ENCODE measurements around the gene C1orf116.

C1orf116 gene

GRCh38 chr1:207040181-207040533 is 7.6 kb upstream of the C1orf116 start:
- Histone ChIP-seq H3K4me1 (ENCODE audit: control insufficient read depth in 1 of 2, insufficient read depth in 2 of 2, low read length in 2 of 2) (no peaks in the 10 kb centered on the region), H3K79me1 (ENCODE audit: low read length) (no peaks in the 10 kb centered on the region), H2BK5ac (ENCODE audit: low read depth, low read length, poor library complexity) (no peak overlapping the region), H2BK12ac (ENCODE audit: low read length) (no peak overlapping the region), H2BK120ac (ENCODE audit: insufficient read depth, low read length, poor library complexity) (no peak overlapping the region), H3K9me3 (ENCODE audit: insufficient read depth, low read depth, low read length) (no peaks in the 10 kb centered on the region), H2AFZ (ENCODE audit: insufficient read depth, low read length, poor library complexity) (no peak overlapping the region), H2AK5ac (ENCODE audit: low read length) (no peak overlapping the region), H3K4me3 (ENCODE audit: low read depth, low read length) (no peak overlapping the region), H3K4ac (ENCODE audit: low read depth, low read length) (no peak overlapping the region), H4K12ac (ENCODE audit: low read depth, low read length) (no peak overlapping the region), H3K36me3 (ENCODE audit: control insufficient read depth in 1 of 2, insufficient read depth in 2 of 2, low read length in 2 of 2) (peaks cover 0 to 1% of the 10 kb centered on the region in 2 experiments), H3K4me2 (ENCODE audit: low read length) (no peak overlapping the region), H4K91ac (ENCODE audit: low read depth, low read length) (no peak overlapping the region), H3K79me2 (ENCODE audit: control insufficient read depth, insufficient read depth, low read length, poor library complexity) (no peaks in the 10 kb centered on the region), H3K23ac (ENCODE audit: low read length) (no peak overlapping the region), H3K27ac (ENCODE audit: low read depth, low read length) (no peak overlapping the region), H3K18ac (ENCODE audit: low read length) (no peak overlapping the region), H3K9ac (ENCODE audit: low read length) (no peak overlapping the region), H4K8ac (ENCODE audit: low read depth, low read length) (no peak overlapping the region), H3K27me3 (ENCODE audit: insufficient read depth, low read length) (no peaks in the 10 kb centered on the region), H3K14ac (ENCODE audit: low read length) (no peak overlapping the region)
- WGBS (ENCODE audit: extremely low coverage, insufficient coverage, insufficient read length), result no CpG with 5 or more reads among the region's 3 CpGs
- peak in 1 of 2 donors; percentile 64 for DNase-seq

DNA sequence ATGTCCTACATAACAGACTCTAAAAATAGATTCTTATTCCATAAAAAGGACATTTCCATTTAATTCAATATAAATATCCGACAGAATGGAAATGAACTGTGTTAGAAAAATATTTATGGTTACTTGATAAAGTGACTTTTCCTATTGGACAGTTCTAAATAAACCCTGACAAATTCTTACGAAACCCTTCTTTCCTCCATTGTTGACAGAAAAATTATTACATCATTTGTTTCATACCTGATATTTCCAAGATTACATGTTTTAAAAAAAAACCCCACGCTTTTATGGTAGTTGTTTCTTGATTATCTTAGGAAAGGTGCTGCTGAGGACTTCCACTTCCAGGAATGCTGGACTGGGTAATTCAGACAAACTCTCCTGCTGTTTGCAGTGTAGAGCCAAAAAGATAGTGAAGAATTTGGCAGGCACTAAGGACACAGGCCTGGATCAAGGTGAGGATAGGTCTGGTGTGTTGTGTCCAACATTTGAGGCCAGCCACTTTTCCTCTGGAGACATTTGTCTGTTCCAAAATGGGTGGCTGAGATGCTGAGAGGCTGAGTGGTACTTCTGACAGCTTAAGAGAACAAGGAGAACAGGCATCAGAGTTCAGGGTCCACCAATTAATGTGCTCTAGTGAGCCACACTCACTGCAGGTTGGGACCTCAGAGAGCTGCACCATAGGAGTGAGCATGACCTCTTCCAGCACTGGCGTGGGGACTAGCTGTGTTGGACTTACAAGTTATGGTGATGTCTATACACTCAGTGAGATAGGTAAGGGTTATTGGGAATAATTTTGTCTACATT is 7.0 kb upstream of the C1orf116 start:
- H3K4me3 ChIP-seq (ENCODE audit: low read depth, low read length), result no peak overlapping the region
- H3K27me3 ChIP-seq (ENCODE audit: insufficient read depth, low read length), result no peaks in the 10 kb centered on the region
- H3K9ac ChIP-seq (ENCODE audit: low read length), result no peak overlapping the region
- no peak overlapping the region for H2BK5ac ChIP-seq (ENCODE audit: low read depth, low read length, poor library complexity)
- no peak overlapping the region for H2BK12ac ChIP-seq (ENCODE audit: low read length)
- no peaks in the 10 kb centered on the region for H3K79me1 ChIP-seq (ENCODE audit: low read length)
- no peaks in the 10 kb centered on the region for H3K79me2 ChIP-seq (ENCODE audit: control insufficient read depth, insufficient read depth, low read length, poor library complexity)
- no peak overlapping the region for H2AFZ ChIP-seq (ENCODE audit: insufficient read depth, low read length, poor library complexity)
- H4K8ac ChIP-seq (ENCODE audit: low read depth, low read length), result no peak overlapping the region
- H3K9me3 ChIP-seq (ENCODE audit: insufficient read depth, low read depth, low read length), result no peaks in the 10 kb centered on the region
- no peak overlapping the region for H4K91ac ChIP-seq (ENCODE audit: low read depth, low read length)
- no peaks in the 10 kb centered on the region for H3K4me1 ChIP-seq (ENCODE audit: control insufficient read depth in 1 of 2, insufficient read depth in 2 of 2, low read length in 2 of 2)
- H3K14ac ChIP-seq (ENCODE audit: low read length), result peak overlapping the region; percentile 15
- H3K4ac ChIP-seq (ENCODE audit: low read depth, low read length), result no peak overlapping the region
- H2BK120ac ChIP-seq (ENCODE audit: insufficient read depth, low read length, poor library complexity), result no peak overlapping the region
- no peak overlapping the region for H3K18ac ChIP-seq (ENCODE audit: low read length)
- H3K23ac ChIP-seq (ENCODE audit: low read length), result no peak overlapping the region
- no peak for DNase-seq
- no peak overlapping the region for H3K27ac ChIP-seq (ENCODE audit: low read depth, low read length)
- H2AK5ac ChIP-seq (ENCODE audit: low read length), result no peak overlapping the region
- no peak overlapping the region for H3K4me2 ChIP-seq (ENCODE audit: low read length)
- WGBS (ENCODE audit: extremely low coverage, insufficient coverage, insufficient read length), result no CpG with 5 or more reads among the region's 4 CpGs
- peaks cover 0 to 1% of the 10 kb centered on the region in 2 experiments for H3K36me3 ChIP-seq (ENCODE audit: control insufficient read depth in 1 of 2, insufficient read depth in 2 of 2, low read length in 2 of 2)
- no peak overlapping the region for H4K12ac ChIP-seq (ENCODE audit: low read depth, low read length)

DNA sequence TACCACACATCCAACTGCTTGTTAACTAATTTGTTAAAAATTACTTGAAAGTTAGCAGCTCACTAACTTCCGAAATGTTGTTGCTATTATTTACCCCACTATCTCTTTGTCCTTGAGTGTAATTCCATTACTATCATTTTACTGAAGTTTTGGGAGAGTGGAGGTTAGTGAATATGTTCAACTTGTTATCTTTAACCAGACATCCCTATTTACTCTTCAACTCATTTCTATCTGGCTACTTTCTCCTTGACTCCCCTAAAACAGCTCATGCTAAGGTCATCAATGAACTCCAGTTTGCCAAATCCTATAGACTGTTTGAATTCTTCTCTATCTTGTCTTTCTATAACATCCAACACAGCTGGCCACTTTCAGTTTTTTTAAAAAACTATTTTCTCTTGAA is 4.3 kb upstream of the C1orf116 start:
- Histone ChIP-seq H4K12ac (ENCODE audit: low read depth, low read length) (no peak overlapping the region), H2AFZ (ENCODE audit: insufficient read depth, low read length, poor library complexity) (no peak overlapping the region), H3K4me2 (ENCODE audit: low read length) (no peak overlapping the region), H3K9me3 (ENCODE audit: insufficient read depth, low read depth, low read length) (no peaks in the 10 kb centered on the region), H4K91ac (ENCODE audit: low read depth, low read length) (no peak overlapping the region), H3K23ac (ENCODE audit: low read length) (no peak overlapping the region), H3K79me1 (ENCODE audit: low read length) (no peaks in the 10 kb centered on the region), H3K9ac (ENCODE audit: low read length) (no peak overlapping the region), H3K14ac (ENCODE audit: low read length) (no peak overlapping the region), H3K79me2 (ENCODE audit: control insufficient read depth, insufficient read depth, low read length, poor library complexity) (no peaks in the 10 kb centered on the region), H3K4ac (ENCODE audit: low read depth, low read length) (no peak overlapping the region), H2BK5ac (ENCODE audit: low read depth, low read length, poor library complexity) (no peak overlapping the region), H2BK120ac (ENCODE audit: insufficient read depth, low read length, poor library complexity) (no peak overlapping the region), H2BK12ac (ENCODE audit: low read length) (no peak overlapping the region), H3K4me1 (ENCODE audit: control insufficient read depth in 1 of 2, insufficient read depth in 2 of 2, low read length in 2 of 2) (peaks cover 0 to 3% of the 10 kb centered on the region in 2 experiments), H3K27me3 (ENCODE audit: insufficient read depth, low read length) (no peaks in the 10 kb centered on the region), H3K4me3 (ENCODE audit: low read depth, low read length) (no peak overlapping the region), H3K18ac (ENCODE audit: low read length) (no peak overlapping the region), H3K36me3 (ENCODE audit: control insufficient read depth in 1 of 2, insufficient read depth in 2 of 2, low read length in 2 of 2) (no peaks in the 10 kb centered on the region), H4K8ac (ENCODE audit: low read depth, low read length) (no peak overlapping the region), H3K27ac (ENCODE audit: low read depth, low read length) (no peak overlapping the region), H2AK5ac (ENCODE audit: low read length) (no peak overlapping the region)
- no CpG with 5 or more reads among the region's 1 CpG for WGBS (ENCODE audit: extremely low coverage, insufficient coverage, insufficient read length)
- no peak for DNase-seq

DNA sequence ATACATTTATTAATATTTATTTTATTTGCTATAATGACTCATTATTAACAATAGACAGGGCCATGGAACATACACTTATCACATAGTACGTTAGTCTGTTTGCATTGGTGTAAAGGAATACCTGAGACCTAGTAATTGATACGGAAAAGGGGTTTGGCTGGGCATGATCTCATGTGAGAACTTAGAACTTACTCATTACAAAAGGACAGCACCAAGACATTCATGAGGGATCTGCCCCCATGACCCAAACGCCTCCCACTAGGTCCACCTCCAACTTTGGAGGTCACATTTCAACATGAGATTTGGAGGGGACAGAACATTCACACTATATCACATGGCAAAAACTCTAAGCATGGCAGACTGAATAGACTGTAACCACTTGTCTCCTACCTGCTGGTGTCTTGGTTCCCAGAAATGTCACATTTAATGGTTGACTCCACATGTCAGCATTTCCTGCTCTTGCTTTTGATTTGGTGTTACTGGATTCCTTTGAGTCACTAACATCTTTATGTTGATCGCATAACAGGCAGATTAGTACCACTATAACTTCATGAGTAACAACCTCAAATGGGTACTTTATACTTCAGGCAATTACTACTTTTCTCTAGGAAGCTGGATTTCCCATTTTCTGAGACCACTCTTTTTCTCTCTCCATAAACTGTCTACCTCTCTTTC is 3.5 kb upstream of the C1orf116 start:
- H4K8ac ChIP-seq (ENCODE audit: low read depth, low read length), result no peak overlapping the region
- H2AFZ ChIP-seq (ENCODE audit: insufficient read depth, low read length, poor library complexity), result no peak overlapping the region
- no peak overlapping the region for H4K91ac ChIP-seq (ENCODE audit: low read depth, low read length)
- no peak overlapping the region for H4K12ac ChIP-seq (ENCODE audit: low read depth, low read length)
- peaks cover 0 to 3% of the 10 kb centered on the region in 2 experiments for H3K4me1 ChIP-seq (ENCODE audit: control insufficient read depth in 1 of 2, insufficient read depth in 2 of 2, low read length in 2 of 2)
- H2BK12ac ChIP-seq (ENCODE audit: low read length), result no peak overlapping the region
- H3K79me2 ChIP-seq (ENCODE audit: control insufficient read depth, insufficient read depth, low read length, poor library complexity), result no peaks in the 10 kb centered on the region
- WGBS (ENCODE audit: extremely low coverage, insufficient coverage, insufficient read length), result no CpG with 5 or more reads among the region's 4 CpGs
- no peaks in the 10 kb centered on the region for H3K27me3 ChIP-seq (ENCODE audit: insufficient read depth, low read length)
- H3K79me1 ChIP-seq (ENCODE audit: low read length), result no peaks in the 10 kb centered on the region
- H3K9ac ChIP-seq (ENCODE audit: low read length), result no peak overlapping the region
- H3K36me3 ChIP-seq (ENCODE audit: control insufficient read depth in 1 of 2, insufficient read depth in 2 of 2, low read length in 2 of 2), result no peaks in the 10 kb centered on the region
- no peak overlapping the region for H2BK120ac ChIP-seq (ENCODE audit: insufficient read depth, low read length, poor library complexity)
- H3K4me3 ChIP-seq (ENCODE audit: low read depth, low read length), result no peak overlapping the region
- no peak overlapping the region for H3K14ac ChIP-seq (ENCODE audit: low read length)
- no peak overlapping the region for H3K18ac ChIP-seq (ENCODE audit: low read length)
- H3K4me2 ChIP-seq (ENCODE audit: low read length), result no peak overlapping the region
- H3K27ac ChIP-seq (ENCODE audit: low read depth, low read length), result no peak overlapping the region
- H2BK5ac ChIP-seq (ENCODE audit: low read depth, low read length, poor library complexity), result no peak overlapping the region
- H3K9me3 ChIP-seq (ENCODE audit: insufficient read depth, low read depth, low read length), result no peaks in the 10 kb centered on the region
- no peak overlapping the region for H3K23ac ChIP-seq (ENCODE audit: low read length)
- no peak for DNase-seq
- H3K4ac ChIP-seq (ENCODE audit: low read depth, low read length), result no peak overlapping the region
- no peak overlapping the region for H2AK5ac ChIP-seq (ENCODE audit: low read length)
